Measurements from ENCODE around the gene SP7. TPM values are rescaled to one million over a fixed set of nuclear protein-coding genes. Genes with fewer than 3 reads are reported as not detected.

Gene SP7
- total and polyA plus RNA-seq, 9 donors, result 0.02 to 0.10 TPM; not detected in 7

- intact Hi-C loops (cut with DNase I), result no loop called here
- 85 to 100% (median 98%) methylated on average over 1 of the region's 1 CpG for WGBS, 3 donors
These were observed 10.3 kb upstream of the SP7 start for GRCh38 chr12:53346491-53346890.

GRCh38 chr12:53345486-53346188, 9.5 kb upstream of the SP7 start:
- H3K27me3 ChIP-seq, result no peaks in the 10 kb centered on the region
- H3K27ac ChIP-seq, result peak overlapping the region in 1 of 2 donors; percentile 73
- WGBS, 3 donors, result 13 to 22% (median 14%) methylated on average over 10 of the region's 10 CpGs
- TF ChIP-seq POLR2A (IDR thresholded peaks at IDR 0.05) (no peak), EP300 (IDR thresholded peaks at IDR 0.05) (no peak), CTCF (IDR thresholded peaks at IDR 0.05) (no peak)
- DNase-seq, result peak in 3 of 5 donors; percentile 23 to 57 (median 51)
- H3K4me3 ChIP-seq, result no peak overlapping the region
- H3K9me3 ChIP-seq, result no peaks in the 10 kb centered on the region
- H3K36me3 ChIP-seq, result no peaks in the 10 kb centered on the region
- peaks cover 3% of the 10 kb centered on the region for H3K4me1 ChIP-seq (ENCODE audit: insufficient read depth)
- intact Hi-C loops (cut with DNase I), result loop anchor here in 2 of 4 donors (1.0 to 2.0 kb wide), 2 partner anchors 20 to 21 kb away; no protein-coding TSS in a partner anchor

More at GRCh38 chr12:53346491-53346890, 10.3 kb upstream of the SP7 start:
- Histone ChIP-seq H3K36me3 (no peaks in the 10 kb centered on the region), H3K27me3 (no peaks in the 10 kb centered on the region), H3K4me1 (ENCODE audit: insufficient read depth) (peaks cover 3% of the 10 kb centered on the region), H3K27ac (no peak overlapping the region), H3K4me3 (no peak overlapping the region), H3K9me3 (no peaks in the 10 kb centered on the region)
- DNase-seq, result no peak
- TF ChIP-seq CTCF (IDR thresholded peaks at IDR 0.05) (no peak), EP300 (IDR thresholded peaks at IDR 0.05) (no peak)

- TF ChIP-seq POLR2A (IDR thresholded peaks at IDR 0.05), result no peak
- TF ChIP-seq EP300 (IDR thresholded peaks at IDR 0.05), result no peak
- peak; percentile 74 to 83 (median 76) for TF ChIP-seq CTCF (IDR thresholded peaks at IDR 0.05)
- intact Hi-C loops (cut with DNase I), result loop anchor here in 2 of 4 donors (1.0 to 2.0 kb wide), 2 partner anchors 20 kb away; no protein-coding TSS in a partner anchor
- no peaks in the 10 kb centered on the region for H3K9me3 ChIP-seq
- 0 to 1% (median 1%) methylated on average over 48 to 49 of the region's 50 CpGs for WGBS, 3 donors
- peak; percentile 80 to 88 (median 85) for DNase-seq
- peak overlapping the region; percentile 50 for H3K4me3 ChIP-seq
- H3K4me1 ChIP-seq (ENCODE audit: insufficient read depth), result peaks cover 3% of the 10 kb centered on the region
- H3K27ac ChIP-seq, result peak overlapping the region; percentile 46 to 73
- no peaks in the 10 kb centered on the region for H3K27me3 ChIP-seq
- no peaks in the 10 kb centered on the region for H3K36me3 ChIP-seq
These were observed 8.8 kb upstream of the SP7 start for GRCh38 chr12:53344824-53345485.

- Histone ChIP-seq H3K9me3 (no peaks in the 10 kb centered on the region), H3K27me3 (no peaks in the 10 kb centered on the region), H3K36me3 (no peaks in the 10 kb centered on the region), H3K27ac (peak overlapping the region; percentile 46 to 73), H3K4me3 (peak overlapping the region; percentile 50), H3K4me1 (ENCODE audit: insufficient read depth) (peaks cover 3% of the 10 kb centered on the region)
- intact Hi-C loops (cut with DNase I), result loop anchor here in 1 of 4 donors (2.0 kb wide), 1 partner anchor 20 kb away; no protein-coding TSS in a partner anchor
- WGBS, 3 donors, result 2 to 8% (median 3%) methylated on average over 8 to 19 of the region's 19 CpGs
- DNase-seq, result peak in 1 of 5 donors; percentile 20
- TF ChIP-seq CTCF (IDR thresholded peaks at IDR 0.05) (no peak), EP300 (IDR thresholded peaks at IDR 0.05) (no peak), POLR2A (IDR thresholded peaks at IDR 0.05) (no peak)
These were observed 8.3 kb upstream of the SP7 start for GRCh38 chr12:53344487-53344823.

Data from ovary (tissue), 9 donors.